Thyroid gland (tissue), 4 donors: ENCODE data around the gene ZNF423.

Experiments used
- POLR2A ChIP-seq, 2 donors: fragments of 450-650 bp; IDR thresholded peaks; one replicate each; pipeline ENCODE4 v1.6.1; 2017; ENCODE audit warnings: antibody characterized with exemption in 2 of 2, mild to moderate bottlenecking in 2 of 2, moderate library complexity in 1 of 2
- TF ChIP-seq, protein P1 (sequence below), 6 experiments: fragments of 200-600 bp in 3 of 6; fragments of 450-650 bp in 3 of 6; sonication (generic) in 3 of 6; IDR thresholded peaks; one replicate each; pipeline ENCODE4 v1.5.1; 2016 to 2019; ENCODE audit warnings: antibody characterized with exemption in 6 of 6, mild to moderate bottlenecking in 2 of 6, inconsistent platforms in 1 of 6, moderate library complexity in 1 of 6

GRCh38 chr16:49594153-49594552 is 261.8 kb downstream of the ZNF423 start:
- TF ChIP-seq, protein P1, sequence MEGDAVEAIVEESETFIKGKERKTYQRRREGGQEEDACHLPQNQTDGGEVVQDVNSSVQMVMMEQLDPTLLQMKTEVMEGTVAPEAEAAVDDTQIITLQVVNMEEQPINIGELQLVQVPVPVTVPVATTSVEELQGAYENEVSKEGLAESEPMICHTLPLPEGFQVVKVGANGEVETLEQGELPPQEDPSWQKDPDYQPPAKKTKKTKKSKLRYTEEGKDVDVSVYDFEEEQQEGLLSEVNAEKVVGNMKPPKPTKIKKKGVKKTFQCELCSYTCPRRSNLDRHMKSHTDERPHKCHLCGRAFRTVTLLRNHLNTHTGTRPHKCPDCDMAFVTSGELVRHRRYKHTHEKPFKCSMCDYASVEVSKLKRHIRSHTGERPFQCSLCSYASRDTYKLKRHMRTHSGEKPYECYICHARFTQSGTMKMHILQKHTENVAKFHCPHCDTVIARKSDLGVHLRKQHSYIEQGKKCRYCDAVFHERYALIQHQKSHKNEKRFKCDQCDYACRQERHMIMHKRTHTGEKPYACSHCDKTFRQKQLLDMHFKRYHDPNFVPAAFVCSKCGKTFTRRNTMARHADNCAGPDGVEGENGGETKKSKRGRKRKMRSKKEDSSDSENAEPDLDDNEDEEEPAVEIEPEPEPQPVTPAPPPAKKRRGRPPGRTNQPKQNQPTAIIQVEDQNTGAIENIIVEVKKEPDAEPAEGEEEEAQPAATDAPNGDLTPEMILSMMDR (IDR thresholded peaks at IDR 0.05) = no peak
- TF ChIP-seq POLR2A (IDR thresholded peaks at IDR 0.05) = no peak
